Measurements from ENCODE around the gene ABHD17A. TPM values are rescaled to one million over a fixed set of nuclear protein-coding genes. Genes with fewer than 3 reads are reported as not detected.

Gene ABHD17A
- total and polyA plus RNA-seq, 9 of the 15 experiments (the other 6 are each of a cell fraction or from before 2014, with no cell fraction given), result 0.04 to 135 (median 21.8) TPM; not detected in 1

GRCh38 chr19:1839658-1840540 is 45.4 kb downstream of the ABHD17A start:
- Histone ChIP-seq H4K20me1 (replicated peaks; ENCODE audit: control insufficient read depth, insufficient read depth, low read length) (peaks cover 41% of the 10 kb centered on the region), H3K4me1 (replicated peaks in 1 of 2; ENCODE audit: control insufficient read depth in 2 of 2, insufficient read depth in 2 of 2, low read length in 2 of 2) (peaks cover 55 to 99% of the 10 kb centered on the region in 2 experiments), H3K4me3 (peak overlapping the region; percentile 20), H3K27me3 (ENCODE audit: control insufficient read depth in 2 of 2, insufficient read depth in 2 of 2, low read length in 2 of 2) (no peaks in the 10 kb centered on the region), H3K36me3 (ENCODE audit: control insufficient read depth, insufficient read depth, low read length) (peaks cover 48% of the 10 kb centered on the region; the same call in 2 of the 3 replicates), H3K9me1 (ENCODE audit: control insufficient read depth, insufficient read depth, low read length) (peaks cover 3% of the 10 kb centered on the region), H2AFZ (ENCODE audit: low read depth, low read length) (no peak overlapping the region), H3K9me3 (replicated peaks; ENCODE audit: control insufficient read depth, insufficient read depth, low read depth, low read length) (no peaks in the 10 kb centered on the region), H3K79me2 (ENCODE audit: control insufficient read depth, insufficient read depth, low read length) (peaks cover 100% of the 10 kb centered on the region), H3K9ac (ENCODE audit: insufficient read depth in 1 of 2, low read depth in 2 of 2, low read length in 2 of 2) (peak overlapping the region in 1 of 2 experiments; percentile 90; a peak in 2 of 4 replicates), H3K27ac (ENCODE audit: extremely low read depth, low read depth, low read length) (peak overlapping the region; percentile 62; the same call in 2 of the 3 replicates), H3K4me2 (ENCODE audit: insufficient read depth, low read length) (peak overlapping the region; percentile 75)
- DNase-seq (ENCODE audit: extremely low read depth in 1 of 4, low spot score in 3 of 4), result peak in 1 of 4 experiments; percentile 67
- BruUV-seq (replicated peaks), result no TSS peak
- ChIA-PET CTCF (ENCODE audit: low intra/inter-chr PET ratio) (no interaction called here), POLR2A (interaction anchor here (0.6 to 6.6 kb wide), 5 partner anchors 10 to 20 kb away, joined by 3 to 46 read pairs (median 4); no protein-coding TSS in a partner anchor)
- ATAC-seq, result peak; percentile 35
- WGBS (ENCODE audit: insufficient coverage, low coverage, missing lambda C conversion rate), result 50% methylated on average over 24 of the region's 25 CpGs
- intact Hi-C loops (cut with micrococcal nuclease), result no loop called here
- FAIRE-seq, result peak; percentile 89
- in situ Hi-C loops (cut with MboI), result no loop called here
- TF ChIP-seq UBTF (IDR thresholded peaks at IDR 0.05; ENCODE audit: borderline replicate concordance in 1 of 2, low read depth in 2 of 2, low read length in 2 of 2) (peak; percentile 31 to 72; a peak in 1 of 4 replicates), PPARD (CRISPR knock-in tag; IDR thresholded peaks at IDR 0.05) (no peak), MTA1 (IDR thresholded peaks at IDR 0.05; ENCODE audit: borderline replicate concordance) (no peak), NR3C1 (CRISPR knock-in tag; IDR thresholded peaks at IDR 0.05) (no peak), CBX8 (IDR thresholded peaks at IDR 0.05; ENCODE audit: borderline replicate concordance, extremely low read depth, low read depth, low read length, poor library complexity, severe bottlenecking) (no peak), HDGF (IDR thresholded peaks at IDR 0.05) (no peak), RAD51 (IDR thresholded peaks at IDR 0.05; ENCODE audit: borderline replicate concordance, low read depth) (no peak), HNRNPK (IDR thresholded peaks at IDR 0.05; ENCODE audit: low read depth, low read length, poor library complexity, severe bottlenecking) (no peak), TARDBP (IDR thresholded peaks at IDR 0.05) (no peak), KDM5B (IDR thresholded peaks at IDR 0.05; ENCODE audit: insufficient replicate concordance, low read depth, low read length) (no peak), SPI1 (IDR thresholded peaks at IDR 0.05; ENCODE audit: borderline replicate concordance, low read depth, low read length) (0 out of 2 replicates have a peak, but pooled peaks have one; percentile 40), ZNF507 (tag; conservative IDR thresholded peaks at IDR 0.05) (no peak), YY1 (IDR thresholded peaks at IDR 0.05; ENCODE audit: borderline replicate concordance in 1 of 3, control insufficient read depth in 1 of 3, extremely low read depth in 1 of 3, insufficient read depth in 3 of 3, insufficient read length in 1 of 3, insufficient replicate concordance in 2 of 3, low read depth in 1 of 3, low read length in 2 of 3) (no peak), ZFP36 (IDR thresholded peaks at IDR 0.05; ENCODE audit: low read depth, low read length, partially characterized antibody) (peak; percentile 92), ZNF586 (CRISPR knock-in tag; conservative IDR thresholded peaks at IDR 0.05) (no peak), FOXJ3 (CRISPR knock-in tag; IDR thresholded peaks at IDR 0.05) (no peak), ZNF354B (CRISPR knock-in tag; IDR thresholded peaks at IDR 0.05) (no peak)

Data from K562 (cell line).